Right lobe of liver (tissue), 4 donors: ENCODE results near the gene EMILIN2.

Experiments used
- POLR2A ChIP-seq: fragments of 450-650 bp; IDR thresholded peaks from one replicate; pipeline ENCODE4 v1.6.1; 2017; ENCODE audit warnings: antibody characterized with exemption, mild to moderate bottlenecking
- TF ChIP-seq, protein P1 (sequence below), 4 donors: fragments of 200-600 bp in 3 of 4; fragments of 450-650 bp in 1 of 4; IDR thresholded peaks; one replicate each; pipeline versions ENCODE4 v1.5.1 to v1.8.0; 2016 to 2022; ENCODE audit warnings: antibody characterized with exemption in 4 of 4, mild to moderate bottlenecking in 2 of 4
- donor health status: DM: no; HTN: no; CAD: no.
- donor health status: DM: no; HTN: no; CAD: no.
- donor health status: DM: no; HTN: yes; CAD: no.

DNA sequence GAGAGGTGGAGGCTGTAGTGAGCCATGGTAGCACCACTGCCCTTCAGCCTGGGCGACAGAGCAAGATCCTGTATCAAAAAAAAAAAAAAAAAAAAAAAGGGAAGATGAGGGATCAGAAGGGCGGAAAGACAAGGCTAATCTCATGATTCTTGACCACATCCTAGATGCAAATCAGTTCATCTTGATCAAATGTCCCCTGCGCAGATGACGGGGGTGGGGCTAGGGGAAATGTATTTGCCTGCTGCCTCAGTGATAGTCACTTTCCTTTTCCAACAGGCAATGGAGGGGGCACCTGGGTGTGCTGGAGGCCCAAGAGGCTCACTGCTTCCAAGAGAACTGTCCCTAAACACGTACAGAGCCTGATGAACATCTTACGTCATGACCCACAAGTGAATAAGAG, 3.7 kb upstream of the EMILIN2 start:
- TF ChIP-seq, protein P1, sequence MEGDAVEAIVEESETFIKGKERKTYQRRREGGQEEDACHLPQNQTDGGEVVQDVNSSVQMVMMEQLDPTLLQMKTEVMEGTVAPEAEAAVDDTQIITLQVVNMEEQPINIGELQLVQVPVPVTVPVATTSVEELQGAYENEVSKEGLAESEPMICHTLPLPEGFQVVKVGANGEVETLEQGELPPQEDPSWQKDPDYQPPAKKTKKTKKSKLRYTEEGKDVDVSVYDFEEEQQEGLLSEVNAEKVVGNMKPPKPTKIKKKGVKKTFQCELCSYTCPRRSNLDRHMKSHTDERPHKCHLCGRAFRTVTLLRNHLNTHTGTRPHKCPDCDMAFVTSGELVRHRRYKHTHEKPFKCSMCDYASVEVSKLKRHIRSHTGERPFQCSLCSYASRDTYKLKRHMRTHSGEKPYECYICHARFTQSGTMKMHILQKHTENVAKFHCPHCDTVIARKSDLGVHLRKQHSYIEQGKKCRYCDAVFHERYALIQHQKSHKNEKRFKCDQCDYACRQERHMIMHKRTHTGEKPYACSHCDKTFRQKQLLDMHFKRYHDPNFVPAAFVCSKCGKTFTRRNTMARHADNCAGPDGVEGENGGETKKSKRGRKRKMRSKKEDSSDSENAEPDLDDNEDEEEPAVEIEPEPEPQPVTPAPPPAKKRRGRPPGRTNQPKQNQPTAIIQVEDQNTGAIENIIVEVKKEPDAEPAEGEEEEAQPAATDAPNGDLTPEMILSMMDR (IDR thresholded peaks at IDR 0.05) = no peak
- no peak for TF ChIP-seq POLR2A
